ENCODE results near the gene RTP2.

DNA sequence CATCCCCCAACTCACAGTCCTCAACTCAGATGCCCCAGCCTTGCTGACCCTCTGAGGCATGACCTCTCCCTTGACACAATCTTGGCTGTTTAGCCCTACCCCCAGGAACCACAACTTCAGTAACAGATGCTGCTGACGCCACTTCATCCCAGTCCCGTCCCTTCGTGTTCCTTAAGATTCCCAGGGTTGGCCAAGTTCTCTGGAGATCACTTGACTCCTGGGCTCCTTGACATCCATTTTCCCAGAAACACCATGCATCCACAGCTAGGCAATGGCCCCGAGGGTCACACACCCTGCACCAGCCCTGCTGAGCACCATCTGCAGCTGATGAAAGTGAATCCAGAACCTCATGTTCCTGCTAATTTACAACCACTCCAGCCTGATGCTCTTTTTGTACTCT lies 6.9 kb downstream of the RTP2 start:
- no peak for TF ChIP-seq POLR2AphosphoS5 (IDR thresholded peaks at IDR 0.05; ENCODE audit: low read depth, low read length)
- TF ChIP-seq POLR2A (IDR thresholded peaks at IDR 0.05; ENCODE audit: low read depth, low read length), result no peak
- TF ChIP-seq TAF1 (IDR thresholded peaks at IDR 0.05; ENCODE audit: low read depth, low read length), result no peak
